ENCODE results near the gene MATN3. TPM values are rescaled to one million over a fixed set of nuclear protein-coding genes. Genes with fewer than 3 reads are reported as not detected.

The MATN3 gene
- polyA plus RNA-seq, 1 donor: 2.5 TPM

DNA sequence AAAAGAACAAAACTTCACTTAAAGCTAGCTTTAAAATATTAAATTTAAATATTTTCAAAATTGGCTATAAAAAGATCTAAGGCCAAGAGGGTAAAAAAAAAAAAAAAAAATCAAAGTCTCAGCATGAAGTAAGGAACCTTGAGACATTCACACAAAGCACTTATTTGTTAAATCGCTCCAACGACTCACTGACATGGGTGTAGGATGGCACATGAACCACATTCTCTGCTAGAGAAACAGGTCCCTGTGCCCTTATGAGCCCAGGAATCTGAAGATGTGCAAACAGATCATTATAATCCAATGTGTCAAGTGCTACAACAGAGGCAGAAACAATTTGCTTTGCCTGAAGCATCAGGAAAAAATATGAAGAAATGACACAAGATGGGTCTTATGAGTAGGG, 25.2 kb upstream of the MATN3 start:
- peaks cover 74% of the 10 kb centered on the region for H3K36me3 ChIP-seq (ENCODE audit: control insufficient read depth, insufficient read depth, low read length)
- no peak overlapping the region for H3K27ac ChIP-seq (ENCODE audit: low read length)
- WGBS (ENCODE audit: insufficient coverage, low lambda C conversion rate): no CpG with 5 or more reads among the region's 2 CpGs
- H3K4me3 ChIP-seq (ENCODE audit: low read length): no peak overlapping the region
- no peaks in the 10 kb centered on the region for H3K4me1 ChIP-seq (ENCODE audit: control insufficient read depth, insufficient read depth, low read length)
- DNase-seq: no peak
- H3K9me3 ChIP-seq (ENCODE audit: control insufficient read depth, low read depth, low read length): no peaks in the 10 kb centered on the region
- H3K27me3 ChIP-seq (ENCODE audit: control insufficient read depth, insufficient read depth, low read length): no peaks in the 10 kb centered on the region

DNA sequence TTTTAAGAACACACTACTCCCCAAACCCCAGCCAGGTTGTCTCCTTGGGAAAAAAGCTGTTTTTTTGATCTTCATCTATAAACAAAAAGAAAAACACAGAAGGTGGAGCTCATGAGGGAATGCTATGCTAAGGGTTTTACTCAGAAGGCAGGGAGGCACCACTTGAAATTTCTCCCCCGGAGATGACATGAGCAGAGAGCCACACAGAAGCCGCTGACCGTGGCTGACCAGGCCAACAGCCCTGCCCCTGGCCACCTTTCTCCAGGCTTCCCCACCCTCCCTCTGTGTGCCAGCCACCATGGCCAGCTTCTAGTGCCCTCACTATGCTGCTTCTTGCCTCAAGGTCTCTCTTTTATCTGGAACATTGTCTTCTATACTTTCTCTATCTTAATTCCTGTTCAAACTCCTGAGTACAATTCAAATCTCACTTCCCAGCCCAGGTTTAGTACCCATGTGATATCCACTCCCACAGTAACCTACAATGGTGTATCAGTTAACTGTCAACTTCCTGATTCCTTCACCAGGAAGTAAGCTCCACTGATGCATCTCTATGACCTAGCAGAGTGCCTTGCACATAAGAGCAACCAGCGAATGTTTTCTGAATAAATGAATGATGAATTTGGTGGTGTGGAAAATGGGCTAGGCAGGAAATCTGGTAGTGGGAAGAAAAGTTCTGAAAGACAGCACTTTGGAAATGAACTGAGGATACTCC, 23.6 kb upstream of the MATN3 start:
- no peaks in the 10 kb centered on the region for H3K4me1 ChIP-seq (ENCODE audit: control insufficient read depth, insufficient read depth, low read length)
- no CpG with 5 or more reads among the region's 4 CpGs for WGBS (ENCODE audit: insufficient coverage, low lambda C conversion rate)
- DNase-seq: no peak

DNA sequence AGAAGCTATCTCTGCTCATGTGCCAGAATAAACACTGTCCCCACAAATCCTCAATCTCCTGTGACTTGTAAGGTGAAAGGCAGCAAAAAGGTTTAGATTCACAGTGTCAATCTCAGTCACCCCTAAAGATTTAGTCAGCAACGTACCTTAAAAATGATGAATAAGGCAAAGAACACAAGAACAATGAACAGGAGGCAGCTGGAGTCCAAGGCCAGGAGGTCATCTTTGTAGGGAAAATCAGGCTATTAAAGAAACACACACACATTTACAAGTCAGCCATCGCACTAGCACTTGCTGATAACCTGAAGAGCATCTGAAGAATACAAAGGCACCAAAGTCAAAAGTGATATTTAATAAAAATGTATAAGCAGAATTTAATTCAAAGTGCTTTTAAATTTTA, 22.4 kb upstream of the MATN3 start:
- Histone ChIP-seq H3K36me3 (ENCODE audit: control insufficient read depth, insufficient read depth, low read length) (peaks cover 78% of the 10 kb centered on the region), H3K4me3 (ENCODE audit: low read length) (no peak overlapping the region), H3K9me3 (ENCODE audit: control insufficient read depth, low read depth, low read length) (no peaks in the 10 kb centered on the region), H3K27me3 (ENCODE audit: control insufficient read depth, insufficient read depth, low read length) (no peaks in the 10 kb centered on the region), H3K4me1 (ENCODE audit: control insufficient read depth, insufficient read depth, low read length) (no peaks in the 10 kb centered on the region), H3K27ac (ENCODE audit: low read length) (no peak overlapping the region)
- WGBS (ENCODE audit: insufficient coverage, low lambda C conversion rate): 63% methylated on average over 1 of the region's 2 CpGs
- no peak for DNase-seq

More for the DNA sequence above, 23.6 kb upstream of the MATN3 start:
- H3K9me3 ChIP-seq (ENCODE audit: control insufficient read depth, low read depth, low read length): no peaks in the 10 kb centered on the region
- H3K27ac ChIP-seq (ENCODE audit: low read length): no peak overlapping the region
- peaks cover 77% of the 10 kb centered on the region for H3K36me3 ChIP-seq (ENCODE audit: control insufficient read depth, insufficient read depth, low read length)
- no peak overlapping the region for H3K4me3 ChIP-seq (ENCODE audit: low read length)
- H3K27me3 ChIP-seq (ENCODE audit: control insufficient read depth, insufficient read depth, low read length): no peaks in the 10 kb centered on the region

DNA sequence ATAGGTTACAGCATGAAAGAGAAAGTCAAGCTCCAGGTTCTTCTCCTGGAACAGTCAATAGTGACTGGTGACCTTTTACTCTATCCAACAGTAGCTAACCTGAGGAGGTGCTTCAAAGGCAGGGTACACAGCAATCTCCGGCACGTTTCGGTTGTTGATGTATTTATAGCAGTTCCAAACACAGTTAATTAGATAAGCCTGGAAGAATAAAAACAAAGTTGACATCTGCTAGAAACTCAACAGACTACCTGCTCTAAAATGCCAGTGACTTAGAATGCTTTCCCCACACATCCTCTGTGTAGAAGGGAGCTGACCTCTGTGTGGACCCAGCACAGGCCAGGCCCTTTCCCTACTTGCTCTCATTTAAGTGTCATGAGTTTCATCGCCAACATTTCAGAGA, 21.8 kb upstream of the MATN3 start:
- Histone ChIP-seq H3K9me3 (ENCODE audit: control insufficient read depth, low read depth, low read length) (no peaks in the 10 kb centered on the region), H3K27ac (ENCODE audit: low read length) (no peak overlapping the region), H3K36me3 (ENCODE audit: control insufficient read depth, insufficient read depth, low read length) (peaks cover 74% of the 10 kb centered on the region), H3K27me3 (ENCODE audit: control insufficient read depth, insufficient read depth, low read length) (no peaks in the 10 kb centered on the region), H3K4me3 (ENCODE audit: low read length) (no peak overlapping the region), H3K4me1 (ENCODE audit: control insufficient read depth, insufficient read depth, low read length) (no peaks in the 10 kb centered on the region)
- no peak for DNase-seq
- WGBS (ENCODE audit: insufficient coverage, low lambda C conversion rate): 100% methylated on average over 1 of the region's 4 CpGs

DNA sequence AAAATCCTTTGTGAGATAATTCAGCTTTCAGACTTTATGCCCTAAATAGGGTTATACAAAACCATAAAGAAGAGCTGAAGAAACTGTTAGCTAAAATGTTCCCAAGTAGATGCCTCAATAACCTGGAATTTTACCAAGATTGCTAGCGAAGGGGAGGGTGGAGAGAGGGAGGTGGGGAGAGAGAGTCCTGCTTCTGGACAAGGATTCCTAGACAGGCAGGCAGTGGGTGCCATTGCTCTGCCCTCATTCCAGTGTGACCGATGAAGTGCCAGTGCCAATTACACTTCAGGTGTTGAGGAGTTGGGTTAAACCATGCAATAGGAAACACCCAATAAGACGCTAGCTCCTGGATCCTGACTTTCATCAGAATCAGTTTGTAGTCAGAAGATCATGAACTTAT, 20.9 kb upstream of the MATN3 start:
- Histone ChIP-seq H3K27me3 (ENCODE audit: control insufficient read depth, insufficient read depth, low read length) (no peaks in the 10 kb centered on the region), H3K9me3 (ENCODE audit: control insufficient read depth, low read depth, low read length) (no peaks in the 10 kb centered on the region), H3K4me3 (ENCODE audit: low read length) (no peak overlapping the region), H3K27ac (ENCODE audit: low read length) (no peak overlapping the region), H3K36me3 (ENCODE audit: control insufficient read depth, insufficient read depth, low read length) (peaks cover 71% of the 10 kb centered on the region), H3K4me1 (ENCODE audit: control insufficient read depth, insufficient read depth, low read length) (no peaks in the 10 kb centered on the region)
- no peak for DNase-seq
- WGBS (ENCODE audit: insufficient coverage, low lambda C conversion rate): no CpG with 5 or more reads among the region's 3 CpGs

DNA sequence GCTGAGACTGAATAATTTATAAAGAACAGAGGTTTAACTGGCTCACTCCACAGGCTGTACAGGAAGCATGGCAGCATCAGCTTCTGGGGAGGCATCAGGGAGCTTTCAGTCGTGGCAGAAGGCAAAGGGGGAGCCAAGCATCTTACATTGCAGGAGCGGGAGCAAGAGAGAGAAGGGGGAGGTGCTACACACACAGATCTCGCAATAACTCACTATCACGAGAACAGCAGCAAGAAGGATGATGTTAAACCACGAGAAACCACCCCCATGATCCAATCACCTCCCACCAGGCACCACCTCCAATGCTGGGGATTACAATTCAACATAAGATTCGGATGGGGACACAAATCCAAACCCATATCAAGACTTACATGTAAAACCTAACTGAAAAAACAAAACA, 17.8 kb upstream of the MATN3 start:
- no CpG with 5 or more reads among the region's 6 CpGs for WGBS (ENCODE audit: insufficient coverage, low lambda C conversion rate)
- no peak for DNase-seq
- H3K36me3 ChIP-seq (ENCODE audit: control insufficient read depth, insufficient read depth, low read length): peaks cover 51% of the 10 kb centered on the region

DNA sequence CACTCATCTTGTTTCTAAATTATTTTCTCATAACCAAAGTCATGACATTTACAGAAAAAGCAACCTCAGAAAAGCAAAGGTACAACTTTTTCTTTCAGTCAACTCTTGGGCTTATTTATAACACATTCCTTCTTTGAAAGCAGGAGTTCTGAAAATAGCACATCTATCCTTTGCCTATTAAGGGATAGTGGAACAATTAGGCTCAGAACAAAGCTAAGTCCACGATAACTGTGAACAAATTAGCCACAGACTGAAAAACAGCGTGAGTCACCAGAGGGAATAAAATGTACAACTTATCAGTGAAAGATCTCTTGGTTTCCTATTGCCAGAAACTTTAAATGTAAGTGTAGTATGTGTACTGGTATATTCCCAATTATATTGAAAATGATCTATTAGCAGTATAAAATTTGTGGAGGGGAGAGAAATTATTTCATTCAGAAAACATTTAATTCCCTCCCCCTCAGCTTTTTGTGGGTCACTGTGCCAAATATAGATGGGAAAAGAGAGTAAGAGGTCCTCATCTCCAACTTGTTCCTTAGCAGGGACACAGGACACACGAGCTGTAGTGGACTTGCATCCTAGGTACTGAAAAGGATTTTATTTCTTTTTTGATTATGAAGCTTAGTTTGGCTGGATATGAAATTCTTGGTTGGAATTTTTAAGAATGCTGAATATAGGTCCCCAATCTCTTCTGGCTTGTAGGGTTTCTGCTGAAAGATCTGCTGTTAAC, 15.4 kb upstream of the MATN3 start:
- no peak overlapping the region for H3K27ac ChIP-seq (ENCODE audit: low read length)
- no peaks in the 10 kb centered on the region for H3K27me3 ChIP-seq (ENCODE audit: control insufficient read depth, insufficient read depth, low read length)
- DNase-seq: no peak
- peaks cover 29% of the 10 kb centered on the region for H3K36me3 ChIP-seq (ENCODE audit: control insufficient read depth, insufficient read depth, low read length)
- no peaks in the 10 kb centered on the region for H3K4me1 ChIP-seq (ENCODE audit: control insufficient read depth, insufficient read depth, low read length)
- no peak overlapping the region for H3K4me3 ChIP-seq (ENCODE audit: low read length)
- WGBS (ENCODE audit: insufficient coverage, low lambda C conversion rate): 60% methylated on average over 2 of the region's 3 CpGs
- no peaks in the 10 kb centered on the region for H3K9me3 ChIP-seq (ENCODE audit: control insufficient read depth, low read depth, low read length)

More for the DNA sequence above, 17.8 kb upstream of the MATN3 start:
- Histone ChIP-seq H3K4me3 (ENCODE audit: low read length) (no peak overlapping the region), H3K9me3 (ENCODE audit: control insufficient read depth, low read depth, low read length) (no peaks in the 10 kb centered on the region), H3K27ac (ENCODE audit: low read length) (no peak overlapping the region), H3K27me3 (ENCODE audit: control insufficient read depth, insufficient read depth, low read length) (no peaks in the 10 kb centered on the region), H3K4me1 (ENCODE audit: control insufficient read depth, insufficient read depth, low read length) (no peaks in the 10 kb centered on the region)

DNA sequence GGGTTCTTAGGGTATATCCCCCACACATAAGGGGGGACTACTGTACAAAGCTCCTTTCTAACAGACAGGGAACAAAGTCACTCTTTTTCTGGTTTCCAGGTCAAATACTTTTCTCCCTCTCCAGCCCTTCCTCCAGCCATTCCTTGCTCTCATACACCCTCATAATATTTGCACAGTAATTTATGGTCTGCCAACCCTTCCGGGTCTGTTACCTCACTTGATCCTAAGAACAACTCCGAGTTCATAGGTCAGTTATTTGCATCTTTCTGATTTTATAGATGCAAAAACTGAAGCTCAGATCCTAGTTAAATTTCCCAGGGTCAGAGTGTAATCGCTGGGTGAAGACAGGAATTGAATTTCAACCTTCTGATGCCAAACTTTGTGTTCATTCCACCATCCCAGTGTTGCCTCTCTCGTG, 14.8 kb upstream of the MATN3 start:
- Histone ChIP-seq H3K27ac (ENCODE audit: low read length) (no peak overlapping the region), H3K9me3 (ENCODE audit: control insufficient read depth, low read depth, low read length) (no peaks in the 10 kb centered on the region), H3K36me3 (ENCODE audit: control insufficient read depth, insufficient read depth, low read length) (peaks cover 25% of the 10 kb centered on the region), H3K4me3 (ENCODE audit: low read length) (no peak overlapping the region), H3K4me1 (ENCODE audit: control insufficient read depth, insufficient read depth, low read length) (no peaks in the 10 kb centered on the region), H3K27me3 (ENCODE audit: control insufficient read depth, insufficient read depth, low read length) (no peaks in the 10 kb centered on the region)
- WGBS (ENCODE audit: insufficient coverage, low lambda C conversion rate): 100% methylated on average over 1 of the region's 4 CpGs
- DNase-seq: no peak

DNA sequence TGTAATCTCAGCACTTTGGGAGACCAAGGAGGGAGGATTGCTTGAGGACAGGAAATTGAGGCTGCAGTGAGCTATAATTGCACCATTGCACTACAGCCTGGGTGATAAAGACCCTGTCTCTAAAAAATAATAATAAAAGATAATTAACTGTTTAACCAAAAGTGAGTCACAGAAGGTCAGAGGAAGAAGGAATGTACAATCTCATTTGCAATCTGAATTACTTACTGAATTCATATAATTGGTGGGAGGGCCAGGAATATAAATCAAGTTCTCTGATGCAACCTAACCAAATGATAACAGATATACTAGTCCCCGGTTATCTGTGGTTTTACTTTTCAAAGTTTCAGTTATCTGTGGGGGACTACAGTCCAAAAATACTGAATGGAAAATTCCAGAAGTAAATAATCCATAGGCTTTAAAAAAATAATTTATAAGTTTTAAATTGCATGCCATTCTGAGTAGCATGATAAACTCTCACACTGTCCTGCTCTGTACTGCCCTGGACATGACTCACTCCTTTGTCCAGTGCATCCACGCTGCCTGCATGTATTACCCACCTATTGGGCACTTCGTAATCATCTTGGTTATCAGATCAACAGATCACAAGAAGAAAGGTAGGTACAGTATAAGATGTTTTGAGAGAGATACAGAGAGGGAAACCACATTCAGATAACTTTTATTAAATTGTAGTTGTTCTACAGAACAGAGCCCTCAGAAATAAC, 12.8 kb upstream of the MATN3 start:
- no peak for DNase-seq
- Histone ChIP-seq H3K4me1 (ENCODE audit: control insufficient read depth, insufficient read depth, low read length) (no peaks in the 10 kb centered on the region), H3K27ac (ENCODE audit: low read length) (no peak overlapping the region), H3K9me3 (ENCODE audit: control insufficient read depth, low read depth, low read length) (peaks cover 3% of the 10 kb centered on the region), H3K36me3 (ENCODE audit: control insufficient read depth, insufficient read depth, low read length) (peaks cover 14% of the 10 kb centered on the region), H3K27me3 (ENCODE audit: control insufficient read depth, insufficient read depth, low read length) (no peaks in the 10 kb centered on the region), H3K4me3 (ENCODE audit: low read length) (no peak overlapping the region)
- WGBS (ENCODE audit: insufficient coverage, low lambda C conversion rate): no CpG with 5 or more reads among the region's 3 CpGs

DNA sequence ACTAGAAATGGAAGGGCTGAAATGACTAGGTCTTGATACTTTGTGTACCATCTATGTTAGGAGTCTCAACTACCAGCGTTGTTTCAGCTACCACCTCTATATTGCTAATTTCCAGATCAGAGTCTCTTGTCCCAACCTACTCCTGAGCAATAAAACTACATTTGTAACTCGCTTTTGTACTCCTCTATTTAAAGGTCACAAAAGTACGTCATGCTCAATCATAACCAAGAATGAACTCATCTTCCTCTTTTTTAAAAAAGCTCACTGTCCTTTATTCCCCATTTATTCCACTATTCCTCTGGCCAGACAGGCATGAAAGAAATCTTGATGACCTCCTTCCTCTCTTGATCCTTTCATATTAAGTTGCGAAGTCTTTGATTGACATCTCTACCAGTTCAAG, 11.2 kb upstream of the MATN3 start:
- Histone ChIP-seq H3K27me3 (ENCODE audit: control insufficient read depth, insufficient read depth, low read length) (no peaks in the 10 kb centered on the region), H3K27ac (ENCODE audit: low read length) (no peak overlapping the region), H3K9me3 (ENCODE audit: control insufficient read depth, low read depth, low read length) (peaks cover 3% of the 10 kb centered on the region), H3K36me3 (ENCODE audit: control insufficient read depth, insufficient read depth, low read length) (peaks cover 7% of the 10 kb centered on the region), H3K4me1 (ENCODE audit: control insufficient read depth, insufficient read depth, low read length) (no peaks in the 10 kb centered on the region), H3K4me3 (ENCODE audit: low read length) (no peak overlapping the region)
- WGBS (ENCODE audit: insufficient coverage, low lambda C conversion rate): 100% methylated on average over 2 of the region's 4 CpGs
- DNase-seq: no peak

Data from large intestine (tissue), 3 donors.